Keratinocyte (primary cell): Measurements from ENCODE around the gene AGBL3. TPM values are rescaled to one million over a fixed set of nuclear protein-coding genes. Genes with fewer than 3 reads are reported as not detected.
"Not testable (repeated sequence)": the region's sequence is repeated elsewhere in the genome, so short reads cannot be mapped to it uniquely, and the experiment has no call there.

Experiments used
- DNase-seq: peaks from one replicate; pipeline ENCODE4 v3.0.0-alpha.2; 2011; ENCODE audit warnings: low read depth, missing footprints, low spot score
- FAIRE-seq: peaks from 2 replicates; lab custom pipeline; 2011; peaks lifted over from hg19 to GRCh38; lab: Jason Lieb, UNC
- H2AFZ ChIP-seq: 2 replicates; pipeline ENCODE4 v1.6.0; 2012; ENCODE audit warnings: low read length, control low read depth, inconsistent platforms; ENCODE audit not compliant: control insufficient read depth
- H3K27ac ChIP-seq: 2 replicates; pipeline ENCODE4 v1.5.1; 2011; ENCODE audit warnings: low read length; ENCODE audit not compliant: control insufficient read depth, insufficient read depth
- H3K27me3 ChIP-seq: 3 replicates; pipeline ENCODE4 v1.6.0; 2011; ENCODE audit warnings: low read length; ENCODE audit not compliant: control insufficient read depth, insufficient read depth; ENCODE audit errors: extremely low read depth
- H3K36me3 ChIP-seq, 2 experiments: 2 replicates in 1 of 2; 3 replicates in 1 of 2; pipeline ENCODE4 v1.5.1; 2011; ENCODE audit warnings: low read length in 2 of 2, mild to moderate bottlenecking in 1 of 2; ENCODE audit not compliant: control insufficient read depth in 2 of 2, insufficient read depth in 2 of 2; ENCODE audit errors: extremely low read depth in 1 of 2
- H3K4me1 ChIP-seq: 3 replicates; pipeline ENCODE4 v1.5.1; 2011; ENCODE audit warnings: low read length; ENCODE audit not compliant: control insufficient read depth, insufficient read depth; ENCODE audit errors: extremely low read depth
- H3K4me2 ChIP-seq: 3 replicates; pipeline ENCODE4 v1.6.0; 2011; ENCODE audit warnings: low read depth, low read length; ENCODE audit not compliant: control insufficient read depth, insufficient read depth; ENCODE audit errors: extremely low read depth
- H3K4me3 ChIP-seq, 3 experiments: fragments of 200-600 bp in 1 of 3; sonication (generic) in 1 of 3; 2 replicates in 2 of 3; 3 replicates in 1 of 3; pipeline ENCODE4 v1.5.1; 2011 to 2016; ENCODE audit warnings: low read length in 3 of 3, mild to moderate bottlenecking in 3 of 3, control low read depth in 2 of 3, inconsistent platforms in 1 of 3, low read depth in 1 of 3, mixed read lengths in 1 of 3, mixed run types in 1 of 3, moderate library complexity in 1 of 3; ENCODE audit not compliant: control insufficient read depth in 2 of 3, insufficient read depth in 2 of 3; ENCODE audit errors: extremely low read depth in 1 of 3
- H3K79me2 ChIP-seq: 2 replicates; pipeline ENCODE4 v1.6.0; 2012; ENCODE audit warnings: low read length; ENCODE audit not compliant: control insufficient read depth, insufficient read depth
- H3K9ac ChIP-seq: 3 replicates; pipeline ENCODE4 v1.6.0; 2011; ENCODE audit warnings: low read length; ENCODE audit not compliant: control insufficient read depth, insufficient read depth; ENCODE audit errors: extremely low read depth
- H3K9me1 ChIP-seq: 3 replicates; pipeline ENCODE4 v1.6.0; 2011; ENCODE audit warnings: low read length; ENCODE audit not compliant: control insufficient read depth, insufficient read depth; ENCODE audit errors: extremely low read depth
- H3K9me3 ChIP-seq: 2 replicates; pipeline ENCODE4 v1.5.1; 2012; ENCODE audit warnings: low read depth, low read length; ENCODE audit not compliant: control insufficient read depth
- H4K20me1 ChIP-seq: 3 replicates; pipeline ENCODE4 v1.6.0; 2011; ENCODE audit warnings: low read length; ENCODE audit not compliant: control insufficient read depth, insufficient read depth; ENCODE audit errors: extremely low read depth
- CTCF ChIP-seq, 3 experiments: IDR thresholded peaks in 1 of 3; conservative IDR thresholded peaks in 1 of 3; optimal IDR thresholded peaks in 1 of 3; 2 replicates in 2 of 3; 3 replicates in 1 of 3; pipeline versions ENCODE3 to v1.5.1; 2011; ENCODE audit warnings: low read length in 3 of 3, mild to moderate bottlenecking in 3 of 3, moderate library complexity in 2 of 3, control low read depth in 1 of 3, inconsistent platforms in 1 of 3; ENCODE audit not compliant: insufficient read depth in 2 of 3; ENCODE audit errors: extremely low read depth in 1 of 3
- EZH2 ChIP-seq: IDR thresholded peaks from one replicate; pipeline ENCODE4 v1.6.1; 2012; ENCODE audit warnings: inconsistent platforms, mild to moderate bottlenecking, low read length, moderate library complexity
- dilution Hi-C: fragments of 300-500 bp; cut with MboI; formaldehyde crosslinking; loops from one replicate; pipeline ENCODE4 v1.7.0; 2020; ENCODE audit warnings: low sequenced_read_pairs; ENCODE audit not compliant: extremely low pct_ligation_motif_present
- polyA plus RNA-seq, 5 experiments: library from polyadenylated mRNA; depleted of rRNA in 3 of 5; stranded (reverse) in 3 of 5; stranded (forward) in 1 of 5; unstranded in 1 of 5; fragments of >200 nt; gene quantifications; 1 replicate in 1 of 5; 2 replicates in 3 of 5; 3 replicates in 1 of 5; pipeline versions ENCODE4 v1.2.1 to v1.2.3, GENCODE V29; 2011 to 2012; ENCODE audit warnings: missing spikeins in 2 of 5, low read depth in 1 of 5, low replicate concordance in 1 of 5

Gene AGBL3
- polyA plus RNA-seq, 1 donor (not counting 4 experiments of a cell fraction or from before 2014, with no cell fraction given), result 0.97 TPM

- Histone ChIP-seq H3K4me2 (no peak overlapping the region), H3K27ac (no peak overlapping the region), H3K79me2 (no peaks in the 10 kb centered on the region), H3K4me1 (no peaks in the 10 kb centered on the region), H3K36me3 (no peaks in the 10 kb centered on the region), H2AFZ (no peak overlapping the region), H3K9me1 (no peaks in the 10 kb centered on the region), H4K20me1 (no peaks in the 10 kb centered on the region), H3K27me3 (no peaks in the 10 kb centered on the region), H3K9ac (no peak overlapping the region), H3K9me3 (no peaks in the 10 kb centered on the region), H3K4me3 (no peak overlapping the region)
- dilution Hi-C loops, result no loop called here
- TF ChIP-seq EZH2 (no peak), CTCF (optimal IDR thresholded peaks at IDR 0.05 in 1 of 3, IDR thresholded peaks at IDR 0.05 in 1 of 3, conservative IDR thresholded peaks at IDR 0.05 in 1 of 3; ENCODE audit: extremely low read depth in 1 of 3, insufficient read depth in 2 of 3, low read length in 3 of 3) (no peak)
- no peak for FAIRE-seq
- DNase-seq, result no peak
Observed at GRCh38 chr7:135117096-135117495, 130.8 kb downstream of the AGBL3 start.

GRCh38 chr7:135121868-135122267 is 135.6 kb downstream of the AGBL3 start:
- Histone ChIP-seq H3K9ac (no peak overlapping the region), H3K4me3 (no peak overlapping the region), H2AFZ (no peak overlapping the region), H3K36me3 (no peaks in the 10 kb centered on the region), H3K27me3 (no peaks in the 10 kb centered on the region), H4K20me1 (no peaks in the 10 kb centered on the region), H3K27ac (no peak overlapping the region), H3K4me2 (no peak overlapping the region), H3K9me3 (no peaks in the 10 kb centered on the region), H3K9me1 (no peaks in the 10 kb centered on the region), H3K4me1 (no peaks in the 10 kb centered on the region), H3K79me2 (no peaks in the 10 kb centered on the region)
- TF ChIP-seq EZH2 (no peak), CTCF (optimal IDR thresholded peaks at IDR 0.05 in 1 of 3, IDR thresholded peaks at IDR 0.05 in 1 of 3, conservative IDR thresholded peaks at IDR 0.05 in 1 of 3; ENCODE audit: extremely low read depth in 1 of 3, insufficient read depth in 2 of 3, low read length in 3 of 3) (no peak)
- DNase-seq (no peak), FAIRE-seq (no peak)
- dilution Hi-C loops, result no loop called here

GRCh38 chr7:135124631-135125030 is 138.3 kb downstream of the AGBL3 start:
- DNase-seq, H3K4me1 ChIP-seq, H3K4me2 ChIP-seq, dilution Hi-C loops, H3K4me3 ChIP-seq, H2AFZ ChIP-seq, H4K20me1 ChIP-seq, H3K9ac ChIP-seq, FAIRE-seq, H3K27ac ChIP-seq, H3K9me3 ChIP-seq, H3K79me2 ChIP-seq, H3K36me3 ChIP-seq, H3K9me1 ChIP-seq, H3K27me3 ChIP-seq: not testable (repeated sequence)
